Left kidney (tissue), 2 donors: Measurements from ENCODE around the gene MRPL53. TPM values are rescaled to one million over a fixed set of nuclear protein-coding genes. Genes with fewer than 3 reads are reported as not detected.

ENCODE experiments used
- DNase-seq: peaks from one replicate; pipeline ENCODE4 v3.0.0-alpha.2; 2013
- polyA plus RNA-seq: library from polyadenylated mRNA; unstranded; fragments of 120-200 nt; gene quantifications from one replicate; pipeline ENCODE4 v1.2.1, GENCODE V29; 2013; ENCODE audit not compliant: insufficient read length

MRPL53 gene
- polyA plus RNA-seq, 1 donor = 37.7 TPM

DNA sequence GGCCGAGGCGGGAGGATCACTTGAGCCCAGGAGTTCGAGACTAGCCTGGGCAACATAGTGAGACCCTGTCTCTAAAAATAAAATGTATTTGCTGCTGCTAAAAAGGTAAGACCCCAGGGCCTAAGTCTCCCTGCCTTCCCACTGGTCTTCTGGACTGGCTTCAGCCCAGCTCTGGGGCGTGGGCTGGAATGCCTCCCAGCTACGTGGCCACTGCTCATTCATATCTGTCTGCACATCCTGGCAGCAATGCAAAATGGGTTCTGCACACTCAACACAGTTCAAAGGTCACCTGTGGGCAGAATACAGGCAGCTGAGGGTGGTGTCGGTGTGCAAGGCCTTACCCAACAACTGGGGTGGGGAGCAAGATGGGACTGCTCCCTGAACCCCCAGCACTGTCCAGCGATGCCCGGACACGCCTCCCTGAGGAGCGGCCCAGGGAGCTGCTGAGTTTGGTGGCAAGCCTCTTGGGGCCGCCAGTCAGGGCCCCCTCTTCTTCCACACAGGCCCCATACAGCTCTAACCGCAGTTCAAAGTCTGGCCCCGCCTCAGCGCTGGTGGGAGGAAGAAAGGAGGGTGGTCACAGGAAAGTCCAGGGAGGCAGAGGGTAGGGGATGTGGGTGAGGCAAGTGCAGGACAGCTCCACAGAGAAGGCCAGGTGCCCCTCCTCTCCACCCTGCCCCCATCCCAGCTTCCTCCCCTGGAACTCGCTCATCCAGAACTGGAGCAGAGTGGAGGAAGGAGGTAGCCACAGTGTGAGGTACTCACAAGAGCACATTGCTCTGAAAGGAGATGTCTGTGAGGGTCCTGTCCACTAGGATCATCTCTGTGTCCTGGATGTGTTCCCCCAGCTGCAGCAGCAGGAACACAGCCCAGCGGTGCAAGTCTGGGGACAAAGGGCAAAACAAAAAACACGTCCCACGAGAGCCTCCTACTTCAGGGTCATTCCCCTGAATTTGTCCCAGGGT lies 42.7 kb downstream of the MRPL53 start:
- DNase-seq = no peak

- DNase-seq = no peak
Observed at GRCh38 chr2:74428675-74429074, 43.8 kb downstream of the MRPL53 start.

GRCh38 chr2:74427551-74427950 lies 44.9 kb downstream of the MRPL53 start:
- no peak for DNase-seq

DNA sequence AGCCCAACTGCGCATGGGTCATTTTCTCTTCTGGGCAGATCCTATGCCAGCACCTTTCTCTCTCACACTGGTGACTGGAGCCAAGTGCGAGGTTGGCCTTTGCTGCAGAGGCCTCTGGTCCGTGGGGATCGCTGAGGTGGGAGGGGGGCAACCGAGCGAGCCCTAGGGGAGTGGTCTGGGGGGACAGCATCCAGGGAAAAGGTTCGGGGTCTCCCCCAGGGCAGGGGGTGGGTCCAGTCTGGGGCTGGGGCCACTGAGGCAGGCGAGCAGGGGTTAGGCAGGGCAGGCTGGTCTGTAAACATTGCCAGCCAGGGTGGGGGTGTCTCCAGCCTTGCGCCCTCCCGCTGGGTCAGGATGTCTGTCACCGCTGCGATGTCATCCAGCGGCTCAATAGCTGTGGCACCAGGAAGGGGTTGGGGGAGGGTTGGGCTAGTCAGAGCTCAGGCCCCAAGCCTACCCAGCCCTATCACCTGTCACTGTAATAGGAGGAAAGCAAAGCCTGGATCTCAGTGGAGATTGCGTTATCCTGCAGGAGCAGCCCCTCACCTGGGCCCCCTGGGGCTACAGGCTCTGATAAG lies 46.2 kb downstream of the MRPL53 start:
- no peak for DNase-seq

DNA sequence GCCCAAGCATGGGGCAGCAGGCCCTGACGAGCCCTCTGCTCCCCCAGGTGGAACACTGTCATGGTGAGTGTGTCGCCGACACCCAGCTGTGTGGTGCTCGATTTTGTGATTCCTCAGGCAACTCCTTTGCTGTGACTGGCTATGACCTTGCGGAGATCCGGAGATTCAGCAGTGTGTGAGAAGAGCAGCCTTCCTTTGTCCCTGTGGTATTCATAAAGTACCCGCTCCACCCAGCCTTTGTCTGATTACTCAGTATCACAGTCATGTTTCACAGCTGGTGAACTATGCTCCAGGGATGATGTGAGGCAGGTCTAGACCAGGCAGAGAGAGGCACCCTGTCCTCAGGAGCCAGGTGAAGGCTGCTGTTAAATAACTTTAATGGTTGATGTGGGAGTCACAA lies 47.0 kb downstream of the MRPL53 start:
- no peak for DNase-seq

GRCh38 chr2:74424995-74425406 lies 47.5 kb downstream of the MRPL53 start:
- DNase-seq = no peak

GRCh38 chr2:74424139-74424992 lies 48.1 kb downstream of the MRPL53 start:
- DNase-seq = no peak

DNA sequence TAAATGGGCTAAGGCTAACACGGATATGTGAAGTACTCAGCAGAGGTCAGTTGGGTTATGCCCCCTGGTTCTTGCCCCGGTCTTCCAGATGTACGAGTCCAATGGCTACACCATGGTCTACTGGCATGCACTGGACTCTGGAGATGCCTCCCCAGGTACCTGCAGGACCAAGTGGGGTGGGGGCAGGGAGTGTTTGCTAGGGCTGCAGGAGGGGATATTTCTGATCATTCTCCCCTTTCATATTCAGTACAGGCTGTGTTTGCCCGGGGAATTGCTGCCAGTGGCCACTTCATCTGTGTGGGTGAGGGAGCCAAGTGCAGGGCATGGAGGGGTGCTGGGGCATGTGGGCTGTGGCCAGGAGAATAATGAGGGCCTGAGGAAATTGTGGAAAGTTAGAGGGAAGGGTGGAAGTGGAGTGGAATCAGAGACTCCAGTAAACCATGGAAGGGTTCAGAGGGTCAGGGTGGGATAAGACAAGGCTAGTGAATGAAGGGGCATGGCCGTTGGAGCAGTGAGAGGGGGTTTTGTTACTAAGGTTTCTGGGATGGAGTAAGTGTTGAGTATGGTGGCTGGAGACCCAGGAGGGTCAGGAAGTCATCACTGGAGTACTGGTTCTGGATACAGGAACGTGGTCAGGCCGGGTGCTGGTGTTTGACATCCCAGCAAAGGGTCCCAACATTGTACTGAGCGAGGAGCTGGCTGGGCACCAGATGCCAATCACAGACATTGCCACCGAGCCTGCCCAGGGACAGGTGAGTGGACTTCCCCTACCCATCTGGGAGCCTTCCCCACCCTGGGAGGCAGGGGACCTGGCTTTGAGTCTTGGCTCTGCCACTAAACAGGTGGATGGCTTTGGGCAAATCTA lies 49.0 kb downstream of the MRPL53 start:
- no peak for DNase-seq

Other genes starting within 250 kb of the MRPL53 start
- gene SLC4A5, start 129.3 kb downstream of the MRPL53 start, polyA plus RNA-seq = 3.7 TPM
- gene DCTN1, start 92.4 kb downstream of the MRPL53 start, polyA plus RNA-seq = 142 TPM
- gene C2orf81, start 51.1 kb downstream of the MRPL53 start, polyA plus RNA-seq = 5.5 TPM
- 38.8 TPM for gene WDR54, start 51.0 kb downstream of the MRPL53 start, polyA plus RNA-seq
- gene RTKN, start 30.7 kb downstream of the MRPL53 start, polyA plus RNA-seq = 70.4 TPM
- gene INO80B, start 17.6 kb downstream of the MRPL53 start, polyA plus RNA-seq = 26.9 TPM
- gene WBP1, start 14.2 kb downstream of the MRPL53 start, polyA plus RNA-seq = 94.7 TPM
- 57.0 TPM for gene MOGS, start 7.3 kb downstream of the MRPL53 start, polyA plus RNA-seq
- 15.8 TPM for gene CCDC142, start 10.3 kb upstream of the MRPL53 start, polyA plus RNA-seq
- gene TTC31, start 10.4 kb upstream of the MRPL53 start, polyA plus RNA-seq = 31.5 TPM
- gene LBX2, start 26.9 kb upstream of the MRPL53 start, polyA plus RNA-seq = 3.1 TPM
- gene PCGF1, start 35.0 kb upstream of the MRPL53 start, polyA plus RNA-seq = 29.5 TPM
- gene TLX2, start 41.8 kb upstream of the MRPL53 start, polyA plus RNA-seq = 0.07 TPM
- 0.40 TPM for gene DQX1, start 53.6 kb upstream of the MRPL53 start, polyA plus RNA-seq
- gene AUP1, start 57.0 kb upstream of the MRPL53 start, polyA plus RNA-seq = 96.8 TPM
- 29.8 TPM for gene HTRA2, start 57.3 kb upstream of the MRPL53 start, polyA plus RNA-seq
- 10.8 TPM for gene LOXL3, start 81.3 kb upstream of the MRPL53 start, polyA plus RNA-seq
- 7.4 TPM for gene DOK1, start 82.0 kb upstream of the MRPL53 start, polyA plus RNA-seq
- gene M1AP, start 175.7 kb upstream of the MRPL53 start, polyA plus RNA-seq = 1.0 TPM
- 6.3 TPM for gene SEMA4F, start 181.6 kb upstream of the MRPL53 start, polyA plus RNA-seq